Right ventricle myocardium inferior (tissue), 1 donor: ENCODE measurements around the gene TMEM178B. TPM values are rescaled to one million over a fixed set of nuclear protein-coding genes. Genes with fewer than 3 reads are reported as not detected.

Experiments
- ATAC-seq: fragments of 200-7000 bp; cut with Tn5 transposase; one replicate; pipeline ENCODE4 v1.9.1; 2020; ENCODE audit warnings: mild to moderate bottlenecking, moderate library complexity
- DNase-seq: peaks from one replicate; pipeline ENCODE4 v3.0.0; 2021; ENCODE audit errors: missing footprints
- intact Hi-C: fragments of 100-400 bp; cut with DNase I; formaldehyde crosslinking; loops from one replicate; pipeline ENCODE4 v1.11.0; 2022
- total RNA-seq: library from RNA; stranded (reverse); fragmentation: NEBNext Ultra II Directional; extraction: Animal tissue kit (Norgen Biotek cat#: 25700); gene quantifications from one replicate; pipeline ENCODE4 v1.2.1, GENCODE V29; 2021
- donor health status: DM: no; HTN: yes; CAD: no; lungs with severe emphysema.

TMEM178B gene
- total RNA-seq, 1 donor from 2014 or later = 31.7 TPM

DNA sequence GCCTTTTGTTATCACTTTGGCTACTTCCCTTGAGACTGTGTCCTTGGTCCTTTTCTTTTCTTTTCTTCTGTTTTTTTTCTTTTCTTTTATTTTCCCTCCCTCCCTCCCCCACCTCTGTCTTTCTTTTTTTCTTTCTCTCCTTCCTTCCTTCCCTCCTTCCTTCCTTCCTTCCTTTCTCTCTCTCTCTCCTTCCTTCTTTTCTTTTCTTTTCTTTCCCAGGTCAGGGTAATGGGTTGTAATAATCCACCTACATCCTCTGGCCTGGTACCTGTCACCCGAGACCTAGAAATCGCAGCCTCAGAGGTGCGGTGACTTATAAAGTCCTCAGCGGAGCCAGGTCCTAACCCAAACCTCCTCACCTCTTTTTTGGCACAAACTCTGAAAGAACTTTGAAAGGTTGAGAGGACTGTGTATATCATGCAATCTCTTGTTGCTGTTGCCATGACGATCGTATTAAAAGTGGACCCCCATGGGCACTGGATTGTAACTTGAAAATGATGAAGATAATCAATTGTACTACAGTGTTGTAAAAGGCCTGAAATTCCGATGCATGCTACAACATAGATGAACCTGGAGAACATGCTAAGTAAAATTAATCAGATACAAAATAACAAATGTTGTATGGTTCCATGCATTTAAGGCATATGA lies 336.6 kb downstream of the TMEM178B start:
- intact Hi-C loops = no loop called here
- DNase-seq = no peak
- no peak for ATAC-seq

DNA sequence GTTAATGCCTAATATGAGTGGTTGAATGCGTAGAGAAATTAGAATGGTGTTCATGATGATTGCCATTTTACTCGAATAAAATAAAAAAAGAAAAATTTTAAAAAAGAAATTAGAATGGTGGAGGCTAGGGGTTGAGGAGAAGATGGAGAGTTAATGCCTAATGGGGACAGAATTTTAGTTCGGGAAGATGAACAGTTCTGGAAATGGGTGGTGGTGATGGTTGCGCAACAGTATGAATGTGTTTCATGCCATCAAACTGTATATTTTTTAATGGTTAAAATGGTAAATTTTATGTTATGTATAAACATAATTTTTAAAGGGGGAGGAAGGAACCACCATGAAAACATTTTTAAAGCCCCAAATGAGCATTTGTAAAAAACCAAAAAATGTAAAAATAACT lies 337.3 kb downstream of the TMEM178B start:
- ATAC-seq = no peak
- DNase-seq = no peak
- intact Hi-C loops = no loop called here

- no peak for ATAC-seq
- intact Hi-C loops = no loop called here
Observed at GRCh38 chr7:141415999-141416398, 342.1 kb downstream of the TMEM178B start.

GRCh38 chr7:141416650-141417270 lies 342.9 kb downstream of the TMEM178B start:
- ATAC-seq (no peak), DNase-seq (no peak)
- intact Hi-C loops = no loop called here

More at GRCh38 chr7:141415999-141416398, 342.1 kb downstream of the TMEM178B start:
- DNase-seq = no peak

DNA sequence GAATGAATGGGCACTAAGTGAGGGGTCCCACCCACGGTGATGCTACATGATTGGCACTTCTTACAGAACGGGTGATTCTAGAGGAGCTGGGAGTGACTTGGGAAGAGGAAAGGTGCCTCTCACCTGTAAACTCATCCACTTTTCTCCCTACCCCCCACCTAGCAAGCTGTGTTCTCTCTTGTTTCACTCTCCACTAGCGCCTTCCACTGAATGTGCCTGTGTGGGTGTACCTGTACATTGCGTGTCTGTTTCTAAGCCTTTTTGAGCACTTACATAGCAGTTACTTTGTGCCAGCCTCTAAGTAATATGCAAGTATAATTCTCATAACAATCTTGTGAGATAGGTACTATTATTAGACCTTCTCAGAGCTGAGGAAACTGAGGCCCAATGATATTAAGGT lies 343.6 kb downstream of the TMEM178B start:
- intact Hi-C loops = no loop called here
- DNase-seq = no peak
- ATAC-seq = no peak

- no peak for ATAC-seq
- intact Hi-C loops = no loop called here
- DNase-seq = no peak
Observed at GRCh38 chr7:141418066-141418465, 344.2 kb downstream of the TMEM178B start.

- intact Hi-C loops = no loop called here
- DNase-seq (no peak), ATAC-seq (no peak)
Observed at GRCh38 chr7:141421306-141421705, 347.4 kb downstream of the TMEM178B start.

- intact Hi-C loops = no loop called here
- ATAC-seq (no peak), DNase-seq (no peak)
Observed at GRCh38 chr7:141427134-141427533, 353.3 kb downstream of the TMEM178B start.

DNA sequence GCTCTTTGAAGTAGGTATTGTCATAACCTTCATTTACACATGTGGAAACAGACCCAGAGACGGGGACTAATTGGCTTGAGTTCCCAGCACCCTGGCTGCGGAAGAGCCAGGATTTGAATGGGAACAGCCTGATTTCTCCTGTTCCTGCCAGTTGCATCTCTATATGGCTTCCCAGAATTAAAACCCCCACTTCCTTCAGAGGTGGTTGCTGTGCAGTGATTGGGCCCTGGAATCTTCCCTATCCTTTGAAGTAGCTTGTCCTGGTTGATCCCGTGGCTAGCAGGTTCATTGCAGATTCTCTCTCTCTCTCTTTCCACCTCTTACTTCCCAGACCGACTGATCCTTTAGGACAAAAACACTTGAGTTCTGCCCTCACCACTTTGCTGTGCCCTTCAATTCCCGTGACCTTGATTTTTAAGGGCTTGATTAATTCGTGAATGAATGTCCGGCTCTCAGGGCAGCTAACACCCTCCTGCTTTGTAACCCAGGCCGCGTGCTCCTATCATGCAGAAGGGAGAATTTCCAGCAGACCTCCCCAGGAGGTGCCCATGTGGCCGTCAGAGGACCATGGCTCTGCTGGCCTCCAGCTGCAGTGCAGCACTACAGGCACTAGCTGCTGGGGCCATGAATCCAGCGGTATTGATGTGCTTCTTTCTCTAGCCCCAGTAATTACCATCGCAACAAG lies 356.7 kb downstream of the TMEM178B start:
- DNase-seq (no peak), ATAC-seq (peak; percentile 52)
- intact Hi-C loops = no loop called here

- no peak for DNase-seq
- intact Hi-C loops = no loop called here
- no peak for ATAC-seq
Observed at GRCh38 chr7:141431140-141431479, 357.2 kb downstream of the TMEM178B start.

DNA sequence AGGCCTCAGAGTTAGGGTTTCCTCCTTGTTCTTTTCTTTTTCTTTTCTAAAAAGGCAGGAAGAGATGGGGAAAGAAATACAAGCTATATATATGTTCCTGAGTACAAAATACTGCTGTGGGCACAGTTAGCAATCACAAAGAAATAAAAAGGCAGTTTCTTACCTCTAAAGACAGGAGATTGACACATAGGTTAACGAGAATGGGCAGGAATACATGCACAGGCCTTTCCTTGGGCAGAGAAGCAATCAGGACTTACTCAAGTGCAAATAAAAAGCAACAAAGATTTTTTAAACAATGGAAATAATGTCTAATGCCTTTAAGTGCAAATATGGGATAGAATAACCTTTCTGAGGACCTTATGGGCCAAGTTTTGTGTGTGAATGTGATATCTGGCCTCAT lies 357.8 kb downstream of the TMEM178B start:
- no peak for DNase-seq
- no peak for ATAC-seq
- intact Hi-C loops = no loop called here

DNA sequence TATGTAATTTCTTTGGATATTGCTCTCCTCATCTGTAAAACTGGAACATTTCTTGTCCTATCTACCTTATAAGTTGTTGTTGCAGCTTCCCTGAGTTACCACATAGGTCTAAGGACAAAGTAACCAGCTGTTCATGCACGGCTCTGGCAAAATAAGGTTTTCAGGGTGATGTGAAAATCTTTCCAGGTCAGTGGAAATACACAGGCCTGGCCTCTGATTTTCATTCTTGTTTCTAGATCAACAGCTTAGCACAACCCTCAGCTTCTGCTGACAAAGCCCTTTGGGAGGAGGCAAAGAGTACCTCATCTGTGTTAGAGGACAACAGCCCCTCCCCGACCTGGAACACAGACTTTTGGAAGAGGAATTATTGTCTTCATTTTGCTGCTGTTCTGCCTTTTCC lies 359.8 kb downstream of the TMEM178B start:
- no peak for DNase-seq
- no peak for ATAC-seq
- intact Hi-C loops = no loop called here

DNA sequence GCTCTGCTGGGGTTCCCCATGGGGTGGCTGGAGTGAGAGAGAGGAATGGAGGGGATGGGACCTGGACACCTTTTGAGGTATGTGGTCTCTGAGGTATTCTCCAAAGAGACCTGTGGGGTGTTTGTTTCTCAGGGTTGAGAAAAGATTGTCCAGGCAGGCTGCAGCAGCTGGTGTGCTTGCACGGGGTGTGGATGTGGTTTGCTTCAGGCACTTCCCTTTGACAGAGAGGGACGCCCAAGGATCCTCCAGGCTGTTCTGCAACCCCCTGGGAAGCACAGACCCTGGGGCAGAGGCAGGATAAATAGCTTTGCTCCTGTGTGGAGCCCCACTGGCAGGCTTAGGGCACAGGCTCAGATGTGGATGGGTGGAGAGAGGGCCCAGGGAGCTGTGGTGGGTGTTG lies 362.3 kb downstream of the TMEM178B start:
- intact Hi-C loops = no loop called here
- ATAC-seq = no peak

GRCh38 chr7:141436575-141437075 lies 362.8 kb downstream of the TMEM178B start:
- DNase-seq (no peak), ATAC-seq (no peak)
- intact Hi-C loops = no loop called here

More for the DNA sequence above, 362.3 kb downstream of the TMEM178B start:
- no peak for DNase-seq

- intact Hi-C loops = no loop called here
- no peak for DNase-seq
- no peak for ATAC-seq
Observed at GRCh38 chr7:141439164-141439563, 365.3 kb downstream of the TMEM178B start.

DNA sequence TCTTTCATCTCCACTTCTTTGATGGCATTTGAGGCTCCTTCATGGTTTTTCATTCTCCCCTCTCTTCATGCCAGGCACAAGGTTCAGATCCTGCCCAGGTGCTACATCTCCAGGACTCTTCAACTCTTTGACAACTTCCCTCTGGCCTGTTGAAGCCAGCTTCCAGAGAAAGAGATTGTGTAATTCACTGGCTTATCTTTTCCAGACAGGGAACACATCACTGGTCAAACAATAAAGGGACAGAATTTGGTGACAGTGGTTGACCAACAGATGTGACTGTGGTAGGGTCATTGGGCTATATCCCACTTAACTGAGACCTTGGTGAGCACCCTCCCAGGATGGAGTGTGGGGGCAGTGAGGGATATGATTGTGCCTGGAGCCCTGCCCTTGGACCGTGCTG lies 365.9 kb downstream of the TMEM178B start:
- DNase-seq (no peak), ATAC-seq (peak; percentile 53)
- intact Hi-C loops = no loop called here

GRCh38 chr7:141441837-141442627 lies 368.2 kb downstream of the TMEM178B start:
- DNase-seq (no peak), ATAC-seq (no peak)
- intact Hi-C loops = no loop called here

GRCh38 chr7:141442781-141443180 lies 368.9 kb downstream of the TMEM178B start:
- ATAC-seq (no peak), DNase-seq (no peak)
- intact Hi-C loops = no loop called here

- ATAC-seq = no peak
- DNase-seq = no peak
- intact Hi-C loops = no loop called here
Observed at GRCh38 chr7:141444961-141445360, 371.1 kb downstream of the TMEM178B start.
